Gastrocnemius medialis (tissue), 4 donors: ENCODE data around the gene CSRNP3. TPM values are rescaled to one million over a fixed set of nuclear protein-coding genes. Genes with fewer than 3 reads are reported as not detected.

Experiments
- ATAC-seq, 2 donors: fragments of 150-250 bp; one replicate each; pipeline ENCODE4 v1.9.1; 2016
- DNase-seq, 2 donors: peaks; one replicate each; pipeline ENCODE4 v3.0.0-alpha.2; 2019
- H3K27ac ChIP-seq, 4 donors: fragments of 200-600 bp; sonication (generic); 1 replicate in 1 of 4; 2 replicates in 3 of 4; pipeline ENCODE4 v1.5.1; 2016 to 2018; ENCODE audit warnings: mild to moderate bottlenecking in 2 of 4, moderate library complexity in 1 of 4
- H3K27me3 ChIP-seq, 3 donors: fragments of 200-600 bp; sonication (generic) in 2 of 3; 1 replicate in 1 of 3; 2 replicates in 2 of 3; pipeline versions ENCODE4 v1.5.1 to v1.6.0; 2016 to 2019; ENCODE audit warnings: mild to moderate bottlenecking in 1 of 3, moderate library complexity in 1 of 3
- H3K36me3 ChIP-seq, 2 donors: fragments of 200-600 bp; sonication (generic) in 1 of 2; one replicate each; pipeline ENCODE4 v1.5.1; 2017 to 2018
- H3K4me1 ChIP-seq, 2 donors: fragments of 200-600 bp; sonication (generic) in 1 of 2; one replicate each; pipeline ENCODE4 v1.5.1; 2016 to 2017; ENCODE audit warnings: mild to moderate bottlenecking in 2 of 2
- H3K4me3 ChIP-seq, 4 donors: fragments of 200-600 bp; sonication (generic) in 3 of 4; 1 replicate in 1 of 4; 2 replicates in 3 of 4; pipeline ENCODE4 v1.5.1; 2016 to 2019; ENCODE audit warnings: mild to moderate bottlenecking in 2 of 4
- H3K9me3 ChIP-seq, 3 donors: fragments of 200-600 bp; sonication (generic) in 2 of 3; 1 replicate in 1 of 3; 2 replicates in 2 of 3; pipeline ENCODE4 v1.5.1; 2016 to 2019
- POLR2A ChIP-seq, 2 donors: fragments of 450-650 bp; IDR thresholded peaks; one replicate each; pipeline ENCODE4 v1.6.1; 2017; ENCODE audit warnings: antibody characterized with exemption in 2 of 2, mild to moderate bottlenecking in 2 of 2, moderate library complexity in 2 of 2
- in situ Hi-C, 4 donors: fragments of 200-750 bp; cut with MboI; loops; one replicate each; pipeline versions ENCODE4 v1.15.0 to v1.8.0; 2017; ENCODE audit warnings: low sequenced_read_pairs in 4 of 4
- intact Hi-C: fragments of 100-400 bp; cut with DNase I; formaldehyde crosslinking; loops from one replicate; pipeline ENCODE4 v1.15.1; 2023; ENCODE audit warnings: low total_unique reads
- total RNA-seq, 4 donors: library from RNA; depleted of rRNA; stranded (reverse); fragments of >200 nt; gene quantifications; one replicate each; pipeline versions ENCODE4 v1.1.0 to v1.2.3, GENCODE V29; 2016
- TF ChIP-seq, protein P1 (sequence below), 5 experiments: fragments of 450-650 bp in 3 of 5; fragments of 200-600 bp in 2 of 5; sonication (generic) in 2 of 5; IDR thresholded peaks in 4 of 5; conservative IDR thresholded peaks in 1 of 5; 1 replicate in 4 of 5; 2 replicates in 1 of 5; pipeline ENCODE4 v1.5.1; 2016 to 2019; ENCODE audit warnings: antibody characterized with exemption in 5 of 5, mild to moderate bottlenecking in 3 of 5, moderate library complexity in 3 of 5

CSRNP3 gene
- total RNA-seq, 4 donors from 2014 or later, result 0.05 to 0.27 (median 0.08) TPM

DNA sequence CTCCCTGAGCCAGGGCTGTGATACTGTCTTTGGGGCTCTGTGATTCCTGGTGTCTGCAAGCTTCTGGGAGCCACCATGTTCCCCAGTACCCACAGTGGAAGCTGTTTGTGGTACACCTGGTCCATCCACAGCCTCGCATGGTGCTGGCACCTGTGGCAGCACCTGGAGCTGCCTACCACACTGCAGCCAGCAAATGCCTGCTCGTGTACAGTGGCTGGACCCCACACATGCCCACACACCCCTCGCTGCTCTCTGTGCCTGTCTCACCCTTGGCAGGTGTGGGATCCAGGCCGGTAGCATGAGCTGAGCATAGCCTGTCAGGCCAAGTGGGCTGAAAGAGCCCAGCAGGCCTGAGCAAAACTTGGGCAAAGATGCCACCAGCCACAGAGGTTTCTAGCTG lies 41.8 kb upstream of the CSRNP3 start:
- no peaks in the 10 kb centered on the region for H3K27me3 ChIP-seq

DNA sequence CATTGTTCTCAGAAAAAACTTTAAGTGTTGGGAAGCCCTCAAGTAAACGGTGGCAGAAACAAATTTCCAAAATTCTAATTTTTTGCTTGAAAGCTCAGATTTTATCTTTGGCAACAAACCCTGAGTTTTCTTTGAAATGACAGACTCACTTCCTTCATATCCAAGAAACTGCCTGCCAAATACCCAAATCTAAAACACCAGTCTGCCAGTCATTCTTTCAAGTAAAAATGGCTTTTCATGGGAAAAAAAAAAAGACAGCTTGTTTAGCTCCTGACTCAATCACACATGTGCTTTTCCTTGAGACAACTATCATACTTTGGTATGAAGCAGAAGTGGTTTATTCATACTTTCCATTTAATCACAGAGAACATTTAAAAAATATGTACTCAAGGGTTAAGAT lies 40.6 kb upstream of the CSRNP3 start:
- Histone ChIP-seq H3K4me3 (no peak overlapping the region), H3K9me3 (no peaks in the 10 kb centered on the region), H3K36me3 (no peaks in the 10 kb centered on the region), H3K4me1 (no peaks in the 10 kb centered on the region), H3K27ac (no peak overlapping the region), H3K27me3 (no peaks in the 10 kb centered on the region)
- in situ Hi-C loops, result no loop called here
- DNase-seq (no peak), ATAC-seq (no peak)
- TF ChIP-seq POLR2A (IDR thresholded peaks at IDR 0.05), result no peak
- TF ChIP-seq, protein P1, sequence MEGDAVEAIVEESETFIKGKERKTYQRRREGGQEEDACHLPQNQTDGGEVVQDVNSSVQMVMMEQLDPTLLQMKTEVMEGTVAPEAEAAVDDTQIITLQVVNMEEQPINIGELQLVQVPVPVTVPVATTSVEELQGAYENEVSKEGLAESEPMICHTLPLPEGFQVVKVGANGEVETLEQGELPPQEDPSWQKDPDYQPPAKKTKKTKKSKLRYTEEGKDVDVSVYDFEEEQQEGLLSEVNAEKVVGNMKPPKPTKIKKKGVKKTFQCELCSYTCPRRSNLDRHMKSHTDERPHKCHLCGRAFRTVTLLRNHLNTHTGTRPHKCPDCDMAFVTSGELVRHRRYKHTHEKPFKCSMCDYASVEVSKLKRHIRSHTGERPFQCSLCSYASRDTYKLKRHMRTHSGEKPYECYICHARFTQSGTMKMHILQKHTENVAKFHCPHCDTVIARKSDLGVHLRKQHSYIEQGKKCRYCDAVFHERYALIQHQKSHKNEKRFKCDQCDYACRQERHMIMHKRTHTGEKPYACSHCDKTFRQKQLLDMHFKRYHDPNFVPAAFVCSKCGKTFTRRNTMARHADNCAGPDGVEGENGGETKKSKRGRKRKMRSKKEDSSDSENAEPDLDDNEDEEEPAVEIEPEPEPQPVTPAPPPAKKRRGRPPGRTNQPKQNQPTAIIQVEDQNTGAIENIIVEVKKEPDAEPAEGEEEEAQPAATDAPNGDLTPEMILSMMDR (IDR thresholded peaks at IDR 0.05 in 4 of 5, conservative IDR thresholded peaks at IDR 0.05 in 1 of 5), result no peak
- intact Hi-C loops, result no loop called here

More for the DNA sequence above, 41.8 kb upstream of the CSRNP3 start:
- Histone ChIP-seq H3K4me3 (no peak overlapping the region), H3K27ac (no peak overlapping the region), H3K36me3 (no peaks in the 10 kb centered on the region), H3K4me1 (no peaks in the 10 kb centered on the region), H3K9me3 (no peaks in the 10 kb centered on the region)
- ATAC-seq (no peak), DNase-seq (no peak)
- in situ Hi-C loops (no loop called here), intact Hi-C loops (no loop called here)
- no peak for TF ChIP-seq POLR2A (IDR thresholded peaks at IDR 0.05)

DNA sequence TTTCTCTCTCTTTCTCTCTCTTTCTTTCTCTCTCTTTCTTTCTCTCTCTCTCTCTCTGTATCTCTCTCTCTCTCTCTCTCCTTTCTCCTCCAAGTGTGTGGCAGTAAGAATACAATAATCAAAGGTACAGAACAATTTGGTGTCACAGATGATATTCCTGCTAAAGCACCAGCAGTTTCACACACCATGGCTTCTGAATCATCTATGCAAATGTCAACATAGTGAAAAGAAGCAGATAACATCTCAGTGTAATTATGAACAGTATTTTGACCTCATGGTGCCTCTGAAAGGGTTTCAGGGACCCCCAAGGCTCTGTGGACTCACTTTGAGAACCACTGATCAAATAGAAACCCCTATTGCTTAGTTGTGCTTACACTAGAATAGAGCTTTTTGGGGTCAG lies 38.5 kb upstream of the CSRNP3 start:
- in situ Hi-C loops (no loop called here), intact Hi-C loops (no loop called here)
- ATAC-seq (no peak), DNase-seq (no peak)
- Histone ChIP-seq H3K27ac (no peak overlapping the region), H3K9me3 (no peaks in the 10 kb centered on the region), H3K4me1 (no peaks in the 10 kb centered on the region), H3K4me3 (no peak overlapping the region), H3K27me3 (no peaks in the 10 kb centered on the region), H3K36me3 (no peaks in the 10 kb centered on the region)
- TF ChIP-seq, protein P1 (IDR thresholded peaks at IDR 0.05 in 4 of 5, conservative IDR thresholded peaks at IDR 0.05 in 1 of 5), result no peak
- TF ChIP-seq POLR2A (IDR thresholded peaks at IDR 0.05), result no peak

DNA sequence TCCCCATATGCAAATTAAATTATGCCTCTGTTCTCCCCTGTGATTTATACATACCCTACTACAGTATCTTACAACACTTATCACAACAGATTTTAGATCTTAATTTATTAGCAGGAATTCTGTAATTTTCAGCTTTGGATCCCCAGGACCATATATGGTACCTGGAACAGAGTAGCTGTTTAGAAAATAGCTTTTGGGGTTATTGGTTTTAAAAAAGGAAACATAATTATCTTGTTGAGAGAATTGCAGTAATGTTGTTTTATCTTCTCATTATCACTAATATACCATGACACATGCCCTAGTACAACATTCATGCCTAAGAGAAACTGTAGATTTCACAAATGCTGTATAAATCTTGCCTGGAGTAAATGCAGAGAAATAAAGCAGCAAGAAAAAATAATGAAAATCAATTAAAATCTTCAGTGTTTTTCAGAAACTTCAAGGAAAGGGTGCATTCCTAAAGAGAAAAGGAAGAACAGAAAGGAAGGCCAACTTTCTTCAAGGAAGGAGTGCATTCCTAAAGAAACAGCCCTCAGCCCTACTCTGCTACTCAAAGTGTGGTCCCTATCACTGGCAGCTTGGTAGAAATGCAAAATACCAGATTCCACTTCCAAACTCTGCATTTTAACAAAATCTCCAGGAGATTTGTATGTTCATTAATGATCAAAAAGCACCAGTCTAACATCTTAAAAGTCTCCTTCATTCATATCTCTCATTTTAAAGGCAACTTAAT lies 37.1 kb upstream of the CSRNP3 start:
- intact Hi-C loops, result no loop called here
- no peak for ATAC-seq
- no peaks in the 10 kb centered on the region for H3K36me3 ChIP-seq
- H3K9me3 ChIP-seq, result no peaks in the 10 kb centered on the region
- no peak for TF ChIP-seq POLR2A (IDR thresholded peaks at IDR 0.05)
- TF ChIP-seq, protein P1 (IDR thresholded peaks at IDR 0.05 in 4 of 5, conservative IDR thresholded peaks at IDR 0.05 in 1 of 5), result no peak
- DNase-seq, result no peak
- no peak overlapping the region for H3K4me3 ChIP-seq
- H3K4me1 ChIP-seq, result no peaks in the 10 kb centered on the region
- H3K27ac ChIP-seq, result no peak overlapping the region
- in situ Hi-C loops, result no loop called here
- H3K27me3 ChIP-seq, result no peaks in the 10 kb centered on the region

DNA sequence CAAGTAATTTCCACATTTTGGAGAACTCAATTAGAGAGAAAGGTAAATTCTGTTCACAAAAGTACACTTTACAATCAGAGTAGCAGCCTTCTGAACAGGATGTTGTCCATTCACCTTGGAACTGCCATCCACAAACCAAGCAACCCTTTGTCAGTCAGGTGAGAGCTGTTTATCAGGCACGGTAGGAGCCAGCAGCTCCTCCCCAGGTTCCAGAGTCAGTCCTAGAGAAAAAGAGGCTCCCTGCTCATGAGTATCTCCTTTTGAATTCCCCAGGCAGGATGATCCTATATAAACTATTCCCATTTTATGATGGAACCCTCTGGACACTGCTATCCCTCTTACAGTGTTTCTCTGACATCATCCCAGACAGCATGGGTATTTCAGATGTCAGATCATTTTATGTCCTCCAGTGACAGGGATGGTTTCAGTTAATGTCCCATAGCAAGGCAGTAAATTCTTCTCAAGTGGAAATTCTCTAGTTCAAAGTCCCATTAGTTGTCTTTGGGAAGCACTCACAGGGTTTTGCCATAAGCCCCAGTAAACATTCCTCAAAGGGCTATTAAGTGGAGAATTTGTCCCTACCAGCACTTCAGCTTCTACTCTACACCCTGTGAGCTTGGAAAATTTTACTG lies 34.5 kb upstream of the CSRNP3 start:
- in situ Hi-C loops (no loop called here), intact Hi-C loops (no loop called here)
- TF ChIP-seq, protein P1 (IDR thresholded peaks at IDR 0.05 in 4 of 5, conservative IDR thresholded peaks at IDR 0.05 in 1 of 5), result no peak
- TF ChIP-seq POLR2A (IDR thresholded peaks at IDR 0.05), result no peak
- Histone ChIP-seq H3K27me3 (no peaks in the 10 kb centered on the region), H3K27ac (no peak overlapping the region), H3K4me1 (no peaks in the 10 kb centered on the region), H3K4me3 (no peak overlapping the region), H3K36me3 (no peaks in the 10 kb centered on the region), H3K9me3 (no peaks in the 10 kb centered on the region)
- ATAC-seq (no peak), DNase-seq (no peak)
